ENCODE measurements around the gene GRAMD1A. TPM values are rescaled to one million over a fixed set of nuclear protein-coding genes. Genes with fewer than 3 reads are reported as not detected.

The GRAMD1A gene
- total and polyA plus RNA-seq, 2 donors (not counting 1 experiment from before 2014, with no cell fraction given) = 83.8 to 102 TPM

GRCh38 chr19:35055715-35056179 is 55.6 kb downstream of the GRAMD1A start:
- no peaks in the 10 kb centered on the region for H3K9me3 Mint-ChIP-seq (ENCODE audit: insufficient read depth)
- H3K79me2 ChIP-seq (ENCODE audit: control insufficient read depth, insufficient read depth, low read length) = no peaks in the 10 kb centered on the region
- no peaks in the 10 kb centered on the region for H4K20me1 ChIP-seq (ENCODE audit: control insufficient read depth, insufficient read depth, low read length, poor library complexity, severe bottlenecking)
- H2AFZ ChIP-seq (ENCODE audit: insufficient read depth, low read depth, low read length, poor library complexity, severe bottlenecking) = no peak overlapping the region
- no peak overlapping the region for H3K4me3 Mint-ChIP-seq
- no peaks in the 10 kb centered on the region for H3K27me3 ChIP-seq (replicated peaks in 1 of 4; ENCODE audit: control extremely low read depth in 1 of 4, control insufficient read depth in 3 of 4, insufficient read depth in 4 of 4, low read length in 3 of 4)
- peaks cover 9% of the 10 kb centered on the region for H3K27me3 Mint-ChIP-seq
- no peak overlapping the region for H3K4me2 ChIP-seq (replicated peaks; ENCODE audit: low read depth, low read length, poor library complexity, severe bottlenecking)
- WGBS (ENCODE audit: insufficient coverage) = 48% methylated on average over 3 of the region's 3 CpGs
- DNase-seq = peak; percentile 43
- H3K9ac ChIP-seq (ENCODE audit: low read length) = no peak overlapping the region
- H3K4me1 Mint-ChIP-seq = no peaks in the 10 kb centered on the region
- CTCF ChIA-PET = interaction anchor here (0.5 to 2.6 kb wide), 9 partner anchors 9 to 1120 kb away, joined by 3 to 16 read pairs (median 4); no protein-coding TSS in a partner anchor
- intact Hi-C loops (cut with micrococcal nuclease) = loop anchor here (5.0 kb wide), 1 partner anchor 37 kb away; no protein-coding TSS in a partner anchor
- no peaks in the 10 kb centered on the region for H3K9me3 ChIP-seq (ENCODE audit: control extremely low read depth in 1 of 3, control insufficient read depth in 2 of 3, insufficient read depth in 1 of 3, low read length in 2 of 3)
- H3K27ac ChIP-seq (ENCODE audit: low read length in 2 of 2) = no peak overlapping the region
- H3K27ac Mint-ChIP-seq = no peak overlapping the region
- POLR2A ChIA-PET = no interaction called here
- H3K4me1 ChIP-seq (ENCODE audit: control insufficient read depth in 2 of 2, insufficient read depth in 2 of 2, low read length in 2 of 2) = no peaks in the 10 kb centered on the region
- H3K36me3 ChIP-seq (replicated peaks in 1 of 2; ENCODE audit: control extremely low read depth in 1 of 2, control insufficient read depth in 1 of 2, extremely low read depth in 1 of 2, insufficient read depth in 2 of 2, low read length in 1 of 2) = no peaks in the 10 kb centered on the region
- H3K4me3 ChIP-seq (ENCODE audit: control extremely low read depth in 1 of 5, extremely low read depth in 1 of 5, insufficient read depth in 1 of 5, low read depth in 2 of 5, low read length in 4 of 5) = no peak overlapping the region
- peak; percentile 51 for ATAC-seq (ENCODE audit: low read depth)
- TF ChIP-seq CTCF (IDR thresholded peaks at IDR 0.05) (peak; percentile 24), EZH2 (IDR thresholded peaks at IDR 0.05; ENCODE audit: borderline replicate concordance, insufficient read depth, low read depth, low read length, poor library complexity, severe bottlenecking) (no peak)

- CTCF ChIA-PET = interaction anchor here (0.7 to 2.6 kb wide), 3 partner anchors 10 to 15 kb away, joined by 3 to 16 read pairs (median 13); no protein-coding TSS in a partner anchor
- H3K9ac ChIP-seq (ENCODE audit: low read length) = no peak overlapping the region
Measured at GRCh38 chr19:35056513-35057063, 56.5 kb downstream of the GRAMD1A start.

More at GRCh38 chr19:35056513-35057063, 56.5 kb downstream of the GRAMD1A start:
- H3K27me3 Mint-ChIP-seq = peaks cover 9% of the 10 kb centered on the region
- H3K9me3 Mint-ChIP-seq (ENCODE audit: insufficient read depth) = no peaks in the 10 kb centered on the region
- DNase-seq (no peak), ATAC-seq (ENCODE audit: low read depth) (no peak)
- no peak overlapping the region for H3K4me3 ChIP-seq (ENCODE audit: control extremely low read depth in 1 of 5, extremely low read depth in 1 of 5, insufficient read depth in 1 of 5, low read depth in 2 of 5, low read length in 4 of 5)
- POLR2A ChIA-PET = no interaction called here
- H3K27ac Mint-ChIP-seq = no peak overlapping the region
- intact Hi-C loops (cut with micrococcal nuclease) = loop anchor here (5.0 kb wide), 1 partner anchor 36 kb away; no protein-coding TSS in a partner anchor
- H3K4me3 Mint-ChIP-seq = no peak overlapping the region
- H3K36me3 ChIP-seq (replicated peaks in 1 of 2; ENCODE audit: control extremely low read depth in 1 of 2, control insufficient read depth in 1 of 2, extremely low read depth in 1 of 2, insufficient read depth in 2 of 2, low read length in 1 of 2) = no peaks in the 10 kb centered on the region
- no peaks in the 10 kb centered on the region for H3K4me1 ChIP-seq (ENCODE audit: control insufficient read depth in 2 of 2, insufficient read depth in 2 of 2, low read length in 2 of 2)
- no peaks in the 10 kb centered on the region for H3K27me3 ChIP-seq (replicated peaks in 1 of 4; ENCODE audit: control extremely low read depth in 1 of 4, control insufficient read depth in 3 of 4, insufficient read depth in 4 of 4, low read length in 3 of 4)
- no peaks in the 10 kb centered on the region for H3K9me3 ChIP-seq (ENCODE audit: control extremely low read depth in 1 of 3, control insufficient read depth in 2 of 3, insufficient read depth in 1 of 3, low read length in 2 of 3)
- no CpG with 5 or more reads among the region's 6 CpGs for WGBS (ENCODE audit: insufficient coverage)
- TF ChIP-seq EZH2 (IDR thresholded peaks at IDR 0.05; ENCODE audit: borderline replicate concordance, insufficient read depth, low read depth, low read length, poor library complexity, severe bottlenecking) (no peak), CTCF (IDR thresholded peaks at IDR 0.05) (no peak)
- no peaks in the 10 kb centered on the region for H3K79me2 ChIP-seq (ENCODE audit: control insufficient read depth, insufficient read depth, low read length)
- no peak overlapping the region for H3K27ac ChIP-seq (ENCODE audit: low read length in 2 of 2)
- no peaks in the 10 kb centered on the region for H4K20me1 ChIP-seq (ENCODE audit: control insufficient read depth, insufficient read depth, low read length, poor library complexity, severe bottlenecking)
- no peaks in the 10 kb centered on the region for H3K4me1 Mint-ChIP-seq
- no peak overlapping the region for H3K4me2 ChIP-seq (replicated peaks; ENCODE audit: low read depth, low read length, poor library complexity, severe bottlenecking)
- H2AFZ ChIP-seq (ENCODE audit: insufficient read depth, low read depth, low read length, poor library complexity, severe bottlenecking) = no peak overlapping the region
